IMR-90 (cell line): ENCODE measurements around the gene MYOCD. TPM values are rescaled to one million over a fixed set of nuclear protein-coding genes. Genes with fewer than 3 reads are reported as not detected.

Experiments
- ATAC-seq: fragments of 200-7000 bp; cut with Tn5 transposase; 2 replicates; pipeline ENCODE4 v1.9.1; 2020; ENCODE audit warnings: low read depth, mild to moderate bottlenecking, moderate library complexity
- BruUV-seq: library from RNA; stranded (reverse); fragments of 400-500 nt; replicated peaks from 2 replicates; lab custom pipeline; 2021; lab: Mats Ljungman, UMichigan
- CTCF ChIA-PET: fragments of 300-600 bp; formaldehyde crosslinking; extraction: SDS; loops from one replicate; lab custom pipeline; 2021; ENCODE audit warnings: antibody characterized with exemption; lab: Yijun Ruan, JAX
- POLR2A ChIA-PET: fragments of 300-600 bp; sonication (Branson Sonifier 250); formaldehyde crosslinking; loops from one replicate; lab custom pipeline; 2022; ENCODE audit warnings: antibody characterized with exemption; ENCODE audit not compliant: unreplicated experiment; lab: Charles Lee
- DNase-seq: peaks from one replicate; pipeline ENCODE4 v3.0.0; 2013
- H2AFZ ChIP-seq: replicated peaks from 2 replicates; pipeline ENCODE3; 2013; ENCODE audit warnings: low read length, mild to moderate bottlenecking; ENCODE audit not compliant: poor library complexity
- H2AK5ac ChIP-seq: 2 replicates; pipeline ENCODE4 v1.6.1; 2013; ENCODE audit warnings: low read depth, low read length, inconsistent platforms
- H2AK9ac ChIP-seq: replicated peaks from 2 replicates; pipeline ENCODE3; 2013; ENCODE audit warnings: mild to moderate bottlenecking, low read depth, low read length, moderate library complexity; ENCODE audit not compliant: poor library complexity
- H2BK120ac ChIP-seq: 2 replicates; pipeline ENCODE4 v1.6.1; 2013; ENCODE audit warnings: low read depth, low read length, inconsistent platforms
- H2BK15ac ChIP-seq: 3 replicates; pipeline ENCODE4 v1.6.1; 2013; ENCODE audit warnings: low read depth, low read length, inconsistent platforms
- H2BK20ac ChIP-seq: 2 replicates; pipeline ENCODE4 v1.6.1; 2013; ENCODE audit warnings: low read depth, mild to moderate bottlenecking, inconsistent platforms, low read length, moderate library complexity
- H2BK5ac ChIP-seq: 2 replicates; pipeline ENCODE4 v1.6.1; 2013; ENCODE audit warnings: mild to moderate bottlenecking, low read depth, low read length, inconsistent platforms; ENCODE audit not compliant: poor library complexity, severe bottlenecking
- H3K14ac ChIP-seq: replicated peaks from 2 replicates; pipeline ENCODE4 v1.6.1; 2013; ENCODE audit warnings: low read depth, low read length, inconsistent platforms
- H3K18ac ChIP-seq: 2 replicates; pipeline ENCODE4 v1.6.1; 2013; ENCODE audit warnings: low read depth, low read length, control low read depth
- H3K23ac ChIP-seq: 2 replicates; pipeline ENCODE4 v1.6.1; 2013; ENCODE audit warnings: low read depth, low read length, inconsistent platforms
- H3K27ac ChIP-seq: 2 replicates; pipeline ENCODE4 v1.5.1; 2013; ENCODE audit warnings: mild to moderate bottlenecking, control low read depth, low read length; ENCODE audit not compliant: insufficient read depth
- H3K27me3 ChIP-seq: 2 replicates; pipeline ENCODE4 v1.6.1; 2013; ENCODE audit warnings: low read length; ENCODE audit not compliant: control insufficient read depth, insufficient read depth
- H3K36me3 ChIP-seq: 2 replicates; pipeline ENCODE4 v1.6.1; 2013; ENCODE audit warnings: low read length, mixed read lengths; ENCODE audit not compliant: control insufficient read depth, insufficient read depth
- H3K4ac ChIP-seq: 2 replicates; pipeline ENCODE4 v1.6.1; 2013; ENCODE audit warnings: low read depth, low read length, inconsistent platforms
- H3K4me1 ChIP-seq: 2 replicates; pipeline ENCODE4 v1.6.1; 2013; ENCODE audit warnings: low read length, mixed read lengths; ENCODE audit not compliant: control insufficient read depth, insufficient read depth
- H3K4me2 ChIP-seq: 2 replicates; pipeline ENCODE4 v1.6.1; 2013; ENCODE audit warnings: low read depth, mild to moderate bottlenecking, control low read depth, low read length, moderate library complexity
- H3K4me3 ChIP-seq: 2 replicates; pipeline ENCODE4 v1.5.1; 2013; ENCODE audit warnings: low read depth, mild to moderate bottlenecking, control low read depth, low read length, moderate library complexity; ENCODE audit not compliant: insufficient read depth
- H3K56ac ChIP-seq: 2 replicates; pipeline ENCODE4 v1.6.1; 2013; ENCODE audit warnings: low read length, inconsistent platforms; ENCODE audit not compliant: insufficient read depth; ENCODE audit errors: extremely low read depth
- H3K79me1 ChIP-seq, 2 experiments: 2 replicates each; pipeline ENCODE4 v1.6.1; 2013; ENCODE audit warnings: low read length in 2 of 2, inconsistent platforms in 1 of 2, low read depth in 1 of 2
- H3K9ac ChIP-seq: 2 replicates; pipeline ENCODE4 v1.6.1; 2013; ENCODE audit warnings: low read depth, low read length, control low read depth
- H3K9me1 ChIP-seq: 2 replicates; pipeline ENCODE4 v1.6.1; 2013; ENCODE audit warnings: low read length, inconsistent platforms; ENCODE audit not compliant: insufficient read depth
- H3K9me3 ChIP-seq: 2 replicates; pipeline ENCODE4 v1.6.1; 2013; ENCODE audit warnings: low read length; ENCODE audit not compliant: control insufficient read depth, insufficient read depth
- H4K20me1 ChIP-seq: 2 replicates; pipeline ENCODE4 v1.6.1; 2013; ENCODE audit warnings: low read length, inconsistent platforms; ENCODE audit not compliant: insufficient read depth
- H4K5ac ChIP-seq: 2 replicates; pipeline ENCODE4 v1.6.1; 2013; ENCODE audit warnings: mild to moderate bottlenecking, low read depth, low read length, control low read depth
- H4K8ac ChIP-seq, 2 experiments: 2 replicates each; pipeline ENCODE4 v1.6.1; 2013; ENCODE audit warnings: low read depth in 2 of 2, low read length in 2 of 2, control low read depth in 1 of 2, inconsistent platforms in 1 of 2
- H4K91ac ChIP-seq: 2 replicates; pipeline ENCODE4 v1.6.1; 2013; ENCODE audit warnings: low read depth, low read length, inconsistent platforms; ENCODE audit not compliant: insufficient read depth
- BHLHE40 ChIP-seq: fragments of 150-350 bp; IDR thresholded peaks from 2 replicates; pipeline ENCODE4 v1.6.1; 2016; ENCODE audit warnings: mild to moderate bottlenecking, low read depth, low read length
- CEBPB ChIP-seq: IDR thresholded peaks from 2 replicates; pipeline ENCODE4 v1.6.1; 2012; ENCODE audit warnings: low read depth, low read length, improper control_type of control experiment
- MAFK ChIP-seq: IDR thresholded peaks from 2 replicates; pipeline ENCODE4 v1.6.1; 2012; ENCODE audit warnings: low read depth, low read length, improper control_type of control experiment
- MAZ ChIP-seq: IDR thresholded peaks from 2 replicates; pipeline ENCODE4 v1.6.1; 2012; ENCODE audit warnings: low read depth, mild to moderate bottlenecking, low read length, improper control_type of control experiment, moderate library complexity, borderline replicate concordance
- MXI1 ChIP-seq: IDR thresholded peaks from 2 replicates; pipeline ENCODE4 v1.6.1; 2012; ENCODE audit warnings: low read depth, mild to moderate bottlenecking, low read length, moderate library complexity, borderline replicate concordance
- NFE2L2 ChIP-seq: fragments of 150-350 bp; IDR thresholded peaks from 2 replicates; pipeline ENCODE4 v1.6.1; 2016; ENCODE audit warnings: low read depth, mild to moderate bottlenecking, low read length
- POLR2A ChIP-seq: IDR thresholded peaks from 2 replicates; pipeline ENCODE4 v1.6.1; 2012; ENCODE audit warnings: mild to moderate bottlenecking, low read depth, low read length
- RAD21 ChIP-seq: IDR thresholded peaks from 2 replicates; pipeline ENCODE4 v1.6.1; 2012; ENCODE audit warnings: low read length, improper control_type of control experiment
- WGBS, 2 experiments: methylation state at CpG; one replicate each; pipeline versions ENCODE4 v1.1.5 to v1.1.7; 2013; ENCODE audit warnings: missing lambda C conversion rate in 2 of 2; ENCODE audit not compliant: insufficient read length in 1 of 2; ENCODE audit errors: extremely low coverage in 2 of 2; 5-methylcytosine and 5-hydroxymethylcytosine counted together
- dilution Hi-C: fragments of 300-500 bp; cut with HindIII; formaldehyde crosslinking; loops from one replicate; pipeline ENCODE4 v1.14.3; 2018; ENCODE audit warnings: low sequenced_read_pairs; ENCODE audit not compliant: unreplicated experiment
- in situ Hi-C: fragments of 300-500 bp; cut with MboI; formaldehyde crosslinking; loops from 3 replicates; pipeline ENCODE4 v1.14.3; 2019; ENCODE audit warnings: low sequenced_read_pairs, inconsistent platforms, mixed read lengths
- intact Hi-C: fragments of 100-400 bp; cut with micrococcal nuclease; formaldehyde crosslinking; loops from 2 replicates; pipeline ENCODE4 v1.10.0; 2022
- polyA plus RNA-seq, 3 experiments: library from polyadenylated mRNA; depleted of rRNA; stranded (reverse); fragments of >200 nt; gene quantifications; 2 replicates each; pipeline ENCODE4 v1.2.3, GENCODE V29; 2012; ENCODE audit warnings: low replicate concordance in 1 of 3
- total RNA-seq: library from RNA; depleted of rRNA; stranded (reverse); fragments of >200 nt; gene quantifications from 2 replicates; pipeline ENCODE4 v1.2.3, GENCODE V29; 2012
- TF ChIP-seq, protein P1 (sequence below): fragments of 150-350 bp; IDR thresholded peaks from 2 replicates; pipeline ENCODE4 v1.6.1; 2017; ENCODE audit warnings: mild to moderate bottlenecking, antibody characterized with exemption, low read length, low read depth
- TF ChIP-seq, protein P2 (sequence below): conservative IDR thresholded peaks from 2 replicates; pipeline ENCODE4 v1.5.1; 2012; ENCODE audit warnings: mild to moderate bottlenecking, low read depth, low read length, improper control_type of control experiment

The MYOCD gene
- total and polyA plus RNA-seq, 2 of the 4 experiments (the other 2 are of a cell fraction), result 10.6 to 20.1 TPM

DNA sequence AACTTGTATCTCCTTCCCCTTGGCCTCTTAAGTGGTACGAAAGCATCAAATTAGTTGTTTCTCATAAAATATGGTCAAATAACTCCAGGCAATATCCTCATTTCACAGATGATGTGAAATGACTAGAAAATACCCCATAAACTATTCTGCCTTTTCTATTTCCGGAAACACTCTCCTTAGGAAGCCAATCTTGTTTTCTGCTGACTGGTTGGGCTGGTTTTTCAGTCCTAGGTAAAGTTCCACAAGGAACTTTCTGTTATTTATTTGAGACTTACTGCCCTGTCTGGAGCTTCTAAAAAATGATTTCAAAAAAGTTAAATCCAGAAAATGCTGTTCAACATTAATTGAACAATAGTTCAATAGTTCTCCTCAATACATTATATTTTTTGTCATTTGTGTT, 7.3 kb downstream of the MYOCD start:
- POLR2A ChIA-PET, result no interaction called here
- Histone ChIP-seq H4K8ac (no peak overlapping the region), H3K9ac (no peak overlapping the region), H2BK5ac (no peak overlapping the region), H3K9me3 (no peaks in the 10 kb centered on the region), H3K4me2 (no peak overlapping the region), H3K27me3 (no peaks in the 10 kb centered on the region), H3K79me1 (peaks cover 18 to 43% of the 10 kb centered on the region in 2 experiments), H4K91ac (no peak overlapping the region), H4K20me1 (no peaks in the 10 kb centered on the region), H3K18ac (no peak overlapping the region), H2AK5ac (no peak overlapping the region), H3K56ac (no peak overlapping the region), H2AK9ac (no peak overlapping the region), H3K36me3 (no peaks in the 10 kb centered on the region), H3K9me1 (peaks cover 2% of the 10 kb centered on the region; the same call in 1 of the 2 replicates), H4K5ac (peak overlapping the region; percentile 48; the same call in 1 of the 2 replicates), H3K4me1 (peaks cover 2% of the 10 kb centered on the region), H3K14ac (no peak overlapping the region), H2BK120ac (no peak overlapping the region), H3K23ac (no peak overlapping the region), H3K4me3 (no peak overlapping the region), H2AFZ (no peak overlapping the region), H2BK15ac (no peak overlapping the region), H2BK20ac (no peak overlapping the region), H3K4ac (no peak overlapping the region), H3K27ac (no peak overlapping the region)
- TF ChIP-seq, protein P1, sequence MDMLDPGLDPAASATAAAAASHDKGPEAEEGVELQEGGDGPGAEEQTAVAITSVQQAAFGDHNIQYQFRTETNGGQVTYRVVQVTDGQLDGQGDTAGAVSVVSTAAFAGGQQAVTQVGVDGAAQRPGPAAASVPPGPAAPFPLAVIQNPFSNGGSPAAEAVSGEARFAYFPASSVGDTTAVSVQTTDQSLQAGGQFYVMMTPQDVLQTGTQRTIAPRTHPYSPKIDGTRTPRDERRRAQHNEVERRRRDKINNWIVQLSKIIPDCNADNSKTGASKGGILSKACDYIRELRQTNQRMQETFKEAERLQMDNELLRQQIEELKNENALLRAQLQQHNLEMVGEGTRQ, result no peak
- TF ChIP-seq MAZ (no peak), NFE2L2 (no peak), POLR2A (no peak), RAD21 (no peak), CEBPB (no peak), MAFK (no peak), MXI1 (no peak), BHLHE40 (no peak)
- TF ChIP-seq, protein P2, sequence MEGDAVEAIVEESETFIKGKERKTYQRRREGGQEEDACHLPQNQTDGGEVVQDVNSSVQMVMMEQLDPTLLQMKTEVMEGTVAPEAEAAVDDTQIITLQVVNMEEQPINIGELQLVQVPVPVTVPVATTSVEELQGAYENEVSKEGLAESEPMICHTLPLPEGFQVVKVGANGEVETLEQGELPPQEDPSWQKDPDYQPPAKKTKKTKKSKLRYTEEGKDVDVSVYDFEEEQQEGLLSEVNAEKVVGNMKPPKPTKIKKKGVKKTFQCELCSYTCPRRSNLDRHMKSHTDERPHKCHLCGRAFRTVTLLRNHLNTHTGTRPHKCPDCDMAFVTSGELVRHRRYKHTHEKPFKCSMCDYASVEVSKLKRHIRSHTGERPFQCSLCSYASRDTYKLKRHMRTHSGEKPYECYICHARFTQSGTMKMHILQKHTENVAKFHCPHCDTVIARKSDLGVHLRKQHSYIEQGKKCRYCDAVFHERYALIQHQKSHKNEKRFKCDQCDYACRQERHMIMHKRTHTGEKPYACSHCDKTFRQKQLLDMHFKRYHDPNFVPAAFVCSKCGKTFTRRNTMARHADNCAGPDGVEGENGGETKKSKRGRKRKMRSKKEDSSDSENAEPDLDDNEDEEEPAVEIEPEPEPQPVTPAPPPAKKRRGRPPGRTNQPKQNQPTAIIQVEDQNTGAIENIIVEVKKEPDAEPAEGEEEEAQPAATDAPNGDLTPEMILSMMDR, result no peak
- in situ Hi-C loops, result no loop called here
- CTCF ChIA-PET, result no interaction called here
- intact Hi-C loops, result no loop called here
- dilution Hi-C loops, result no loop called here
- WGBS, 2 experiments, result no CpG with 5 or more reads among the region's 2 CpGs
- ATAC-seq, result no peak
- no TSS peak for BruUV-seq
- no peak for DNase-seq
